ENCODE results near the gene SLFN12L. TPM values are rescaled to one million over a fixed set of nuclear protein-coding genes. Genes with fewer than 3 reads are reported as not detected.
A peak's percentile ranks its signal among the peaks of the same experiment; 100 is the strongest.

The SLFN12L gene
- total RNA-seq, 1 donor = 0.18 TPM

DNA sequence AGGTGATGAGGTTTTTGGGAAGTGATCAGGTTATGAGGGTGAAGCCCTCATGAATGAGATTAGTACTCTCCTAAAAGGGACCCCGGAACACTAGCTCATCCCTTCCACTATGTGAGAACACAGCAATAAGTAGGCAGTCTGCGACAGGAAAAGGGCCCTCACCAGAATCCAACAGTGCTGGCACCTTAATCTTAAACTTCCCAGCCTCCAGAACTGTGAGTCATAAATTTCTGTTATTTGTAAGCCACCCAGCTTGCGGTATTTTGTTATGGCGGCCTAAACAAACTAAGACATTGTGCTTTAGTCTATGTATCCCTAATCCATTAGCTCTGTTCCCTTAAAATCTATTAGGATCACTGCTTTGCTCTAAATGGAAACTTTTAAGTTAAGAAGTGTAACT lies 113.7 kb downstream of the SLFN12L start:
- TF ChIP-seq, protein P1, sequence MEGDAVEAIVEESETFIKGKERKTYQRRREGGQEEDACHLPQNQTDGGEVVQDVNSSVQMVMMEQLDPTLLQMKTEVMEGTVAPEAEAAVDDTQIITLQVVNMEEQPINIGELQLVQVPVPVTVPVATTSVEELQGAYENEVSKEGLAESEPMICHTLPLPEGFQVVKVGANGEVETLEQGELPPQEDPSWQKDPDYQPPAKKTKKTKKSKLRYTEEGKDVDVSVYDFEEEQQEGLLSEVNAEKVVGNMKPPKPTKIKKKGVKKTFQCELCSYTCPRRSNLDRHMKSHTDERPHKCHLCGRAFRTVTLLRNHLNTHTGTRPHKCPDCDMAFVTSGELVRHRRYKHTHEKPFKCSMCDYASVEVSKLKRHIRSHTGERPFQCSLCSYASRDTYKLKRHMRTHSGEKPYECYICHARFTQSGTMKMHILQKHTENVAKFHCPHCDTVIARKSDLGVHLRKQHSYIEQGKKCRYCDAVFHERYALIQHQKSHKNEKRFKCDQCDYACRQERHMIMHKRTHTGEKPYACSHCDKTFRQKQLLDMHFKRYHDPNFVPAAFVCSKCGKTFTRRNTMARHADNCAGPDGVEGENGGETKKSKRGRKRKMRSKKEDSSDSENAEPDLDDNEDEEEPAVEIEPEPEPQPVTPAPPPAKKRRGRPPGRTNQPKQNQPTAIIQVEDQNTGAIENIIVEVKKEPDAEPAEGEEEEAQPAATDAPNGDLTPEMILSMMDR (IDR thresholded peaks at IDR 0.05; ENCODE audit: insufficient read depth, low read length) = no peak
- DNase-seq (ENCODE audit: low read depth) = peak; percentile 15
- no peak overlapping the region for H3K4me3 ChIP-seq (ENCODE audit: low read depth, low read length)

Small RNA genes lying within 50 kb of the gene (small RNA-seq; reads per million reads assigned to genes)
- gene AC015911.1 = not detected
- 23.7 reads per million, percentile 96 among the genes with 10 or more reads in this experiment for gene SNORD7

Other genes starting within 250 kb of the SLFN12L start
- 41.5 and 99.2 TPM in 2 replicates for gene SLFN11, start 164.1 kb downstream of the SLFN12L start, total RNA-seq (ENCODE audit: low replicate concordance)
- gene SLFN12, start 105.2 kb downstream of the SLFN12L start, total RNA-seq (ENCODE audit: low replicate concordance) = 24.0 and 58.1 TPM in 2 replicates
- 1.4 and 1.7 TPM in 2 replicates for gene SLFN13, start 88.9 kb downstream of the SLFN12L start, total RNA-seq (ENCODE audit: low replicate concordance)
- not detected in 2 replicates for gene SLFN14, start 23.1 kb upstream of the SLFN12L start, total RNA-seq (ENCODE audit: low replicate concordance)
- gene PEX12, start 40.9 kb upstream of the SLFN12L start, total RNA-seq (ENCODE audit: low replicate concordance) = 6.1 and 8.8 TPM in 2 replicates
- gene AP2B1, start 49.6 kb upstream of the SLFN12L start, total RNA-seq (ENCODE audit: low replicate concordance) = 101 and 118 TPM in 2 replicates
- gene RASL10B, start 194.0 kb upstream of the SLFN12L start, total RNA-seq (ENCODE audit: low replicate concordance) = 1.5 and 3.8 TPM in 2 replicates
- gene GAS2L2, start 215.6 kb upstream of the SLFN12L start, total RNA-seq (ENCODE audit: low replicate concordance) = not detected in 2 replicates
- gene C17orf50, start 223.2 kb upstream of the SLFN12L start, total RNA-seq (ENCODE audit: low replicate concordance) = not detected in 2 replicates

Measured in fibroblast of the aortic adventitia (primary cell).